Type B pancreatic cell (in vitro differentiated cells): ENCODE measurements around the gene SSNA1. TPM values are rescaled to one million over a fixed set of nuclear protein-coding genes. Genes with fewer than 3 reads are reported as not detected.

Experiments used
- DNase-seq: peaks from one replicate; pipeline ENCODE4 v3.0.0; 2021; ENCODE audit warnings: mixed read lengths; ENCODE audit not compliant: unreplicated experiment; ENCODE audit errors: extremely low spot score
- H3K27ac Mint-ChIP-seq: 2 replicates; pipeline ENCODE4 v1.8.0; 2021; ENCODE audit warnings: mild to moderate bottlenecking, mixed read lengths
- H3K27me3 Mint-ChIP-seq: 2 replicates; pipeline ENCODE4 v1.8.0; 2021; ENCODE audit warnings: mixed read lengths
- H3K36me3 Mint-ChIP-seq: 2 replicates; pipeline ENCODE4 v1.8.0; 2021; ENCODE audit warnings: mixed read lengths
- H3K4me1 Mint-ChIP-seq: one replicate; pipeline ENCODE4 v1.8.0; 2021; ENCODE audit warnings: mixed read lengths; ENCODE audit not compliant: unreplicated experiment
- H3K4me3 Mint-ChIP-seq: 2 replicates; pipeline ENCODE4 v1.8.0; 2021; ENCODE audit warnings: mild to moderate bottlenecking, mixed read lengths
- H3K9me3 Mint-ChIP-seq: 2 replicates; pipeline ENCODE4 v1.8.0; 2021; ENCODE audit warnings: mixed read lengths
- total RNA-seq: library from RNA; stranded (reverse); gene quantifications from 2 replicates; pipeline ENCODE4 v1.2.1, GENCODE V29; 2021; ENCODE audit warnings: low replicate concordance
- TF ChIP-seq, protein P1 (sequence below): fragments of 200-600 bp; sonication (generic); conservative IDR thresholded peaks from 2 replicates; pipeline ENCODE4 v1.5.0; 2021; ENCODE audit warnings: antibody characterized with exemption, mild to moderate bottlenecking

SSNA1 gene
- total RNA-seq, 1 donor from 2014 or later = 64.9 TPM

DNA sequence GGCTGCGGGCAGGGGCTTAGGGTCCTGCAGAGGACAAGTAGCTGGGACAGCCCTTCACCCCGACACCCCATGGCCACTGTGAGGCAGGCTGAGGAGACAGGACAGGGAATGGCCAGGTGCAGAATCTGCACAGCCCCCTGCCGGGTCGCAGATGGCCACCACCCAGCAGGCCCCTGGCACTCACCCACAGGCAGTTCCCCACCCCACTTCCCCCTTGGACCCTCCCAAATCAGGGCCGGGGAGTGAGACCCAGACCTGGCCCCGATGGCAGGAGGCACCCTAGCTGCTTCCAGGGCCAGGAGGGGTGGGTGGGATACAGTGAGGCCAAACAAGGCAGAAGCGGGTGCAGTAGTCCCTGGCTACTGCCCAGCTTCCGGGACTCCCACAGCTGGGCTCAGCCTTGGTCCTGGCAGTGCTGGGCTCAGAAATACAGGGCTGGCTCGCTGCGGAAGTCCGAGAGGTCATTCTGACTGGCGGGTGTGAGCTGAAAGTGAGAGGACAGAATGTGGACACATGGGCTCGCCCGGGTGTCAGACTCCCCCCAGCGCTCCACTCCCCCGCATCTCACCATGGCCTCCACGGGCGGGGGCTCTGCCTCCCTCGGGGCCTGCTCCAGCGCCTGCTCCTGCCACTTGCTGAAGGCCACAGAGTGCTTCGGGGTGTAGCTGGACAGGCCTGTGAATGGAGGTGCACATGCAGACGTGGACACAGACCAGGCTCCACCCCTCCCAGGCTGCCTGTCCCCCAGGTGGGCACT lies 3.4 kb downstream of the SSNA1 start:
- Mint-ChIP-seq H3K4me3 (no peak overlapping the region), H3K4me1 (peaks cover 9% of the 10 kb centered on the region), H3K27me3 (no peaks in the 10 kb centered on the region), H3K36me3 (no peaks in the 10 kb centered on the region), H3K9me3 (no peaks in the 10 kb centered on the region), H3K27ac (no peak overlapping the region)
- DNase-seq = no peak
- TF ChIP-seq, protein P1, sequence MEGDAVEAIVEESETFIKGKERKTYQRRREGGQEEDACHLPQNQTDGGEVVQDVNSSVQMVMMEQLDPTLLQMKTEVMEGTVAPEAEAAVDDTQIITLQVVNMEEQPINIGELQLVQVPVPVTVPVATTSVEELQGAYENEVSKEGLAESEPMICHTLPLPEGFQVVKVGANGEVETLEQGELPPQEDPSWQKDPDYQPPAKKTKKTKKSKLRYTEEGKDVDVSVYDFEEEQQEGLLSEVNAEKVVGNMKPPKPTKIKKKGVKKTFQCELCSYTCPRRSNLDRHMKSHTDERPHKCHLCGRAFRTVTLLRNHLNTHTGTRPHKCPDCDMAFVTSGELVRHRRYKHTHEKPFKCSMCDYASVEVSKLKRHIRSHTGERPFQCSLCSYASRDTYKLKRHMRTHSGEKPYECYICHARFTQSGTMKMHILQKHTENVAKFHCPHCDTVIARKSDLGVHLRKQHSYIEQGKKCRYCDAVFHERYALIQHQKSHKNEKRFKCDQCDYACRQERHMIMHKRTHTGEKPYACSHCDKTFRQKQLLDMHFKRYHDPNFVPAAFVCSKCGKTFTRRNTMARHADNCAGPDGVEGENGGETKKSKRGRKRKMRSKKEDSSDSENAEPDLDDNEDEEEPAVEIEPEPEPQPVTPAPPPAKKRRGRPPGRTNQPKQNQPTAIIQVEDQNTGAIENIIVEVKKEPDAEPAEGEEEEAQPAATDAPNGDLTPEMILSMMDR = no peak

DNA sequence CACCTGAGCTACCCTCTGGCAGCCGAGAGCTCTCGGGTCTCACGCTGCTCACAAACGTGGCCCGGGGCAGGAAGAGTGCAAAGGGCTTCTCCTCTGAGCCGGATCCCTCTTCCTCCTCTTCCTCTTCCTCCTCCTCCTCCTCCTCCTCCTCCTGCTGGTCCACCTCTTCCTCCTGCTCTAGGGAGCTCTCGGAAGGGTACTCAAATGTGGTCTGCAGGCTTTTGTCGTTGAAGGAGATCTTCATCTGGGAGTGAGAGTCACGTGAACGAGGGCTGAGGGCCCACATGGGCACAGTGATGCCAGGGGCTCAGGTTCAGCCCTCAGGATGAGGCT lies 3.9 kb downstream of the SSNA1 start:
- no peaks in the 10 kb centered on the region for H3K36me3 Mint-ChIP-seq

DNA sequence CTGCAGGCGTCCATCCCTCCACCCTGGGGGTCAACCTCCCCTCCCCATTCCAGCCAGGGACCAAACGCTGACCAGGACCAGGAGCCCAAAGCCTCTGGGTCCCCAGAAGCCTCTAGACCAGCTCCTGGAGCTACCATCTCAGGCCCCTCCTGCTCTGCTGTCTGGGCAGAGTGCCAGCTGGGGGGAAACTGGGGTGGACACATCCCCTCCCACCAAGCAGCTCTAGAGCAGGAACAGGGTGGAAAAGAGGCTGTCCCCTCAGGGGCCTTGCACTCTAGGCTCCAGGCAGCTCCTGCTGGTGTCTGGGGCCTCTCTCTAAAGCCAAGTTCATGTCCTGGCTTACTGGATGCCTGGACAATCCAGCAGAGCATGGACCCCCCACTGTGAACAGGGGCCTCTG lies 4.4 kb downstream of the SSNA1 start:
- H3K27me3 Mint-ChIP-seq = no peaks in the 10 kb centered on the region
- H3K9me3 Mint-ChIP-seq = no peaks in the 10 kb centered on the region
- no peak overlapping the region for H3K4me3 Mint-ChIP-seq
- peaks cover 7% of the 10 kb centered on the region for H3K4me1 Mint-ChIP-seq
- no peak overlapping the region for H3K27ac Mint-ChIP-seq
- TF ChIP-seq, protein P1 = no peak
- DNase-seq = no peak
- no peaks in the 10 kb centered on the region for H3K36me3 Mint-ChIP-seq

More for the DNA sequence above, 3.9 kb downstream of the SSNA1 start:
- no peaks in the 10 kb centered on the region for H3K9me3 Mint-ChIP-seq
- H3K4me1 Mint-ChIP-seq = peaks cover 7% of the 10 kb centered on the region
- no peaks in the 10 kb centered on the region for H3K27me3 Mint-ChIP-seq
- TF ChIP-seq, protein P1 = no peak
- no peak overlapping the region for H3K27ac Mint-ChIP-seq
- no peak overlapping the region for H3K4me3 Mint-ChIP-seq
- no peak for DNase-seq

DNA sequence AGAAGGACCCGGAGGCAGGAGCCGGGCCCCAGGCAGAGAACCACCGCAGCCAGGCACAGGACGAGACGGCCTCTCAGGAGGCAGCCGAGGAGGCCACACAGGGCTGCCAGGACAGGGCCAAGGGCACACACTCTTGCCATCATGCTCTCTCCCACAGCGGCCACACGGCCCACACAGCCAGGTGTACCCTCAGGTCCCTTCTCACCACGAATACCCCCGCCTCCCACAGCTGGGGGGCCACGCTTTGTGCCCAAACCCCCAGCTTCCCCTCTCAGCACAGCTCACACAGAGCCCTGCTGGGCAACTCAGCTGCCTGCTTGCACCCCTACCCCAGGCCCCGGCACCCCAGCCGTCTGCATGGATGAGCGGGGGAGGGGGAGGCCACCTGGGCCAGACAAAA lies 5.3 kb downstream of the SSNA1 start:
- H3K4me3 Mint-ChIP-seq = no peak overlapping the region
- no peaks in the 10 kb centered on the region for H3K9me3 Mint-ChIP-seq
- TF ChIP-seq, protein P1 = no peak
- H3K36me3 Mint-ChIP-seq = no peaks in the 10 kb centered on the region
- no peak for DNase-seq
- H3K4me1 Mint-ChIP-seq = peaks cover 7% of the 10 kb centered on the region
- H3K27ac Mint-ChIP-seq = no peak overlapping the region
- H3K27me3 Mint-ChIP-seq = no peaks in the 10 kb centered on the region

DNA sequence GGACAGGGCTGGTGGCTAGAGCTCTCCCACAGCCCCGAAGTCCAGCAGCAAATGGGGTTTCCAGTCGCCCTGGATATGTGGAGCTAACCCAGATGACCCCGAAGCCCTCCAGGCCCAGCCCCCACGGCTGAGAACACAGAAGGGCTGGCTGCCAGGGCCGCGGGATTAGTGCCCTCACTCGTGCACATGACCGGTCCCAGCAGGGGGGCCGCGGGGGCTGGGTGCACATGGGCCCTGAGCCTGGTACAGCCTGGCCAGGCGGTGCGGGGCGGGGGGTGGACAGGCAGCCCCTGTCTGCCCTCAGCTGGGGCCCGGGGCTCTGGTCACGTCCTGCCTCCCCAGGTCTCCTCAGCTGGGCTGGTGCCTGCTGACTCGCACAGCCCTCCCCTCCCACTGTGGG lies 5.9 kb downstream of the SSNA1 start:
- Mint-ChIP-seq H3K27me3 (no peaks in the 10 kb centered on the region), H3K27ac (no peak overlapping the region), H3K36me3 (no peaks in the 10 kb centered on the region), H3K9me3 (no peaks in the 10 kb centered on the region), H3K4me1 (peaks cover 7% of the 10 kb centered on the region), H3K4me3 (no peak overlapping the region)
- TF ChIP-seq, protein P1 = no peak
- DNase-seq = no peak
